Prostate gland (tissue), 2 donors: ENCODE results near the gene PADI6.

ENCODE experiments used
- POLR2A ChIP-seq: fragments of 450-650 bp; IDR thresholded peaks from one replicate; pipeline ENCODE4 v1.6.1; 2016; ENCODE audit warnings: antibody characterized with exemption, mild to moderate bottlenecking
- POLR2AphosphoS5 ChIP-seq: sonication (generic); formaldehyde crosslinking; IDR thresholded peaks from one replicate; pipeline ENCODE4 v1.6.1; 2017; ENCODE audit warnings: antibody characterized with exemption
- TF ChIP-seq, protein P1 (sequence below), 4 experiments: fragments of 200-600 bp in 2 of 4; fragments of 450-650 bp in 2 of 4; sonication (generic) in 2 of 4; IDR thresholded peaks; 1 replicate in 3 of 4; 2 replicates in 1 of 4; pipeline ENCODE4 v1.5.1; 2016 to 2019; ENCODE audit warnings: antibody characterized with exemption in 4 of 4, mild to moderate bottlenecking in 2 of 4, moderate library complexity in 2 of 4

DNA sequence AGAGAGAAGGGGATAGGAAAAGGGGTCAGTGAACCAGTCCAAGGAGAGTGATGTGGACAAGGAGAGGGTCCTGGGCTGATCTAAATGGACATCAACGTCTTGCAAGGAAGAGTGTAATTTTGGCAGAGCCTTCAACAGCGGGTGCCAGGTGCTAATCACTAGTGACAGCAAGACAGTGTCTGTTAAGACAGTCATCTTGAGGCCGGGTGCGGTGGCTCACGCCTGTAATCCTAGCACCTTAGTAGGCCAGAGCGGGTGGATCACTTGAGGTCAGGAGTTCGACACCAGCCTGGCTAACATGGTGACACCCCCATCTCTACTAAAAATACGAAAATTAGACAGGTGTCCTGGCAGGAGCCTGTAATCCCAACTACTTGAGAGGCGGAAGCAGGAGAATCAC is 12.2 kb upstream of the PADI6 start:
- TF ChIP-seq POLR2A = no peak
- TF ChIP-seq, protein P1, sequence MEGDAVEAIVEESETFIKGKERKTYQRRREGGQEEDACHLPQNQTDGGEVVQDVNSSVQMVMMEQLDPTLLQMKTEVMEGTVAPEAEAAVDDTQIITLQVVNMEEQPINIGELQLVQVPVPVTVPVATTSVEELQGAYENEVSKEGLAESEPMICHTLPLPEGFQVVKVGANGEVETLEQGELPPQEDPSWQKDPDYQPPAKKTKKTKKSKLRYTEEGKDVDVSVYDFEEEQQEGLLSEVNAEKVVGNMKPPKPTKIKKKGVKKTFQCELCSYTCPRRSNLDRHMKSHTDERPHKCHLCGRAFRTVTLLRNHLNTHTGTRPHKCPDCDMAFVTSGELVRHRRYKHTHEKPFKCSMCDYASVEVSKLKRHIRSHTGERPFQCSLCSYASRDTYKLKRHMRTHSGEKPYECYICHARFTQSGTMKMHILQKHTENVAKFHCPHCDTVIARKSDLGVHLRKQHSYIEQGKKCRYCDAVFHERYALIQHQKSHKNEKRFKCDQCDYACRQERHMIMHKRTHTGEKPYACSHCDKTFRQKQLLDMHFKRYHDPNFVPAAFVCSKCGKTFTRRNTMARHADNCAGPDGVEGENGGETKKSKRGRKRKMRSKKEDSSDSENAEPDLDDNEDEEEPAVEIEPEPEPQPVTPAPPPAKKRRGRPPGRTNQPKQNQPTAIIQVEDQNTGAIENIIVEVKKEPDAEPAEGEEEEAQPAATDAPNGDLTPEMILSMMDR (IDR thresholded peaks at IDR 0.05) = no peak
- no peak for TF ChIP-seq POLR2AphosphoS5
